ENCODE measurements around the gene MS4A18.

Gene MS4A18

DNA sequence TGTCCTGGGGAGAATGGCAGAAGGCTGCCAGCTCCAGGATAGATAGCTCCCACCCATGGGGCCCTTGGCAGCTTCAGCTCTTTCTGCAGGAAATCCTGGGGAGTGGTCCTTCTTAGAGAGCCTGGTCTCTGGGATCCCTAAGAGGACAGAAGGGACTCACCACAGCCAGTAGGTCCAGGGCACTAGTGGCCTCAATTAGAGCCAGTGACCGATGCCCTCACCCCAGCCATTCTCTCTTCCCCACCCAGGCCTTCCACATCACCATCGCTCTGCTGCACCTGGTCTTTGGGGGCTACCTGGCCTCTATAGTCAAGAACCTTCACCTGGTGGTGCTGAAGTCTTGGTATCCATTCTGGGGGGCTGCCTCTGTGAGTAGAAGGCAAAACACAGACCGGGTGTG lies 66.2 kb downstream of the MS4A18 start:
- no peak for DNase-seq

DNA sequence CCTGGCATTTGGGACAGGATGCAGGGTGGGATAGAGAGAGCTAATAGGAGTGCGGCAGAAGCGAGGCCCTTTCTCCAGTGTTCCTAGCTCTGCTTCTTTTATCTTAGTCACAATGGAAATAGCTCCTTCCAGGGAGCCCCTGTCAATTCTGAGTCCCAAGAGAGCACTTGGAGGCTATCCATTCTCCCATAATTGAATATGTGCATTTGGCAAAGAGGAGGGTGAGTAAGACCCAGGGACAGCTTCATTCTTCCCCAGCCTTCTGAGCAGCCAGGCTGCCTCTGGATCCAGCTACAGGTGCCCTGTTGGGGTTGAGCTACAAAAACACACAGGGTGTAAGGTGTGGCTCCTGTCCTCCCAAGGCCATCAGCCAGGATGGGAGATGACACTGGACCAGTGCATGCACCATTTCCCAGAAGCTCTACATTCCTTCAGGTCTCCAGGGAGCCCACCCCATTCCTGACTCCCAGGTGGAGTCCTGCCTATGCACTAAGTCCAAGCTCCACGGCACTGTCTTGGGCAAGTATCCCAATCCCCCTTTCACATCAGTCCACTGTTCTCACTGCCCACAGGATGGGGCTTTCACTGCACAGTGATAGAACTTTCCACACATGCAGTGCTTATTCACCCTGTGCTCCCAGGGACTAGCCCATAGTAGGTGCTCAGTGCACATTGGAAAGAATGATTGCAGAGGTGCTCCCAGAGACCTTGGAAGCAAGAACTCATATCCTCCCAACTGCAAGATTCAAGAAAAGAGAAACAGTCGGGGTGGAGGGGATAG lies 66.8 kb downstream of the MS4A18 start:
- DNase-seq: no peak

DNA sequence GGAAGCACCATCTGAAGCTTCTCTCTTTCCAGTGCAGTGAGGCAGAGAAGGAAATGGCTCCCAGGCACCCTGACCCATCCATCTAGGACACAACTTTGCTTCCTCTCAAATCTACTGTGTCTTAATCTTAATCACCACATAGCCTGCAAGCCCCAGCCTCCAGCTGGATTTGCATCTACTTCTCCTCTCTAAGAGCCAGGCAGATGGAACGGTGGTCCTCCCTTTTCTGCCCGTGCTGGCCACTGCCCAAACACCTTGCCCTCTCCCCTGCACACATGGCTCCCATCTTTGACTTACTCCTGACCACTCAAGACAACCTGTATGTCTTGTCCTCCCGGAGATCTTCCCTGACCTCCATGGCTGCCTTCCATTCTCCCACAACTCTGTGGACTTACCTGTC lies 68.0 kb downstream of the MS4A18 start:
- no peak for DNase-seq
